ENCODE results near the gene U2AF2. TPM values are rescaled to one million over a fixed set of nuclear protein-coding genes. Genes with fewer than 3 reads are reported as not detected.

Gene U2AF2
- total RNA-seq, 1 donor from 2014 or later = 275 TPM

DNA sequence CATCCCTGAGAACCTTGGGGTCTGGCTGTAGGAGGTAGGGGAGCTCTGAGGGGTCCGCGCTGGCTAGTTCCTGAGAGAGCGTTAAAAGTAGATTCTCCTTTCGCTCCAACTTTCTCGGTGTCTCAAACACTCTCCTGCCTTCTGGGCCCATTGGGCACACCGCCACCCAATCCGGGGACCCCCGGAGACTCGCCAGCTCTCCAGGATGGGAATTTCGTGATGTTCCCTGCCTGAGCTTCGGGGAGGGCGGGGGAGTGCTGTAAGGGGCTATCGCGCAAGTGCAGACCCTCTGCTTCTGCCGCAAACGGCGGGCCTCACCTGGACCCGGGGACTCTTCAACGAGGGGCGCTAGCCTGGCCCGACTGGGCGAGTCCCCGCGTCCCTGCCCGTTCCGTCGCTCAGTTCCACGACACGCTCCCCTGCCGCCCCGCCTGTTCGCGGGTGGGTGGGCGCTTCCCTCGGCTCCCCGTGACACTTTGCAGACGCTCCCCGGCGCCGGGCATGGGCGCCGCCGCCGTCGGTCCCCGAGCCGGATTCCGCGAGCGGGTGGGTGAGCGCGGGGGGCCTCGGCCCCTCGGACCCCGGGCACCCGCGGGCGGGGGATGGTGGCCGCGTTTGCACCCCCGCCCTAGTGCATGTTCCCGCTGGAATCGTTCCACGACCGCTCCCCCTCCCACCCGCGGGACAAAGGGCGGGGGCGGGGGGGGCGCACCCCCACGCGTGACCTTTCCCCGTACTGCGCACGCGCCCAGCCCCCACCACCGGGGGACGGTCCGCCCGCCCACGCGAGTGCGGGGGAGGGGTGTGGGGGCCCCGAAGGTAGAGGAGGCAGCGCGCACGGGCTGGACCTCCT lies 6.9 kb upstream of the U2AF2 start, which contains the start of gene CCDC106:
Gene CCDC106 (plus strand): TSS at position 481 of the 853 bp plus-strand sequence. CDS start 835 bp downstream, outside the sequence.
- H3K9me3 Mint-ChIP-seq (ENCODE audit: low read depth) = no peaks in the 10 kb centered on the region
- H3K27ac Mint-ChIP-seq = peak within 1 kb of the TSS; percentile 94
- H3K4me3 Mint-ChIP-seq (ENCODE audit: low read depth) = peak within 1 kb of the TSS; percentile 80
- TF ChIP-seq CTCF (IDR thresholded peaks at IDR 0.05; ENCODE audit: unreplicated experiment) = no peak
- H3K27me3 Mint-ChIP-seq = no peaks in the 10 kb centered on the region
- H3K36me3 Mint-ChIP-seq (ENCODE audit: insufficient read depth) = peaks cover 8% of the 10 kb centered on the region
- DNase-seq (ENCODE audit: low spot score, unreplicated experiment) = peak; percentile 50
- peaks cover 20% of the 10 kb centered on the region for H3K4me1 Mint-ChIP-seq (ENCODE audit: low read depth)

DNA sequence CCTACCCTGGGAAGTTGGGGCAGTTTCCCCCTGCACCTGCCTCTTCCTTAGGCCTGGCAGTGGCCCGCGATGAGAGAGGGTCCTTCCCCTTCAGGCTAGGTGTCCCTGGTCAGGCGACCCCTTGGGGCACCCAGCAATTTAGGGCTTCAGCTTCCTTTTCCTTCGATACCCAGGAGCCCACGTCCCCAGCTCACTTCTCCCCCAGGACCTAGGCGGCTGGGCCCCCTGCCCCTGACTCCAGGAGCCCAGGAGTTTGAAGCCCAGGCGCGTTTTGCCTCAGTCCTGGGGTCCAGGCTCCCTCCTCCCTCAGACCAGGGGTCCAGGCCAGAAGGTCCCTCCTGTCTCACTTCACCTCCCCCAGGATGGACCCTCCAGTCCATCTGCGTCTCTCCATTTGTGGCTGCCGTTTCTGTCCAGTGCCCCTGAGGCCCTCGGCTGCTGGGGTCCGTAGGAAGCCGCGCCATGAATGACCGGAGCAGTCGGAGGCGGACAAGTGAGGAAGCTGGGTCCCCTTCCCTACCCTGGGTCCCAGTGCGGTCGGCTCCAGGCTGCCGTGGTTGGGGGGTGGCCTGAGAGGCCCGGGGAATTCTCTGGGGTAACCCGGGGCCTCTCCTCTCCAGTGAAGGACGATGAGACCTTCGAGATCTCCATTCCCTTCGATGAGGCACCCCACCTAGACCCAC lies 6.1 kb upstream of the U2AF2 start:
- DNase-seq (ENCODE audit: low spot score, unreplicated experiment) = no peak
- Mint-ChIP-seq H3K27ac (peak overlapping the region; percentile 64), H3K9me3 (ENCODE audit: low read depth) (no peaks in the 10 kb centered on the region), H3K36me3 (ENCODE audit: insufficient read depth) (peaks cover 8% of the 10 kb centered on the region), H3K4me1 (ENCODE audit: low read depth) (peaks cover 14% of the 10 kb centered on the region), H3K4me3 (ENCODE audit: low read depth) (peak overlapping the region; percentile 80), H3K27me3 (no peaks in the 10 kb centered on the region)
- TF ChIP-seq CTCF (IDR thresholded peaks at IDR 0.05; ENCODE audit: unreplicated experiment) = no peak

GRCh38 chr19:55649268-55650125 lies 5.3 kb upstream of the U2AF2 start:
- no peak for DNase-seq (ENCODE audit: low spot score, unreplicated experiment)
- TF ChIP-seq CTCF (IDR thresholded peaks at IDR 0.05; ENCODE audit: unreplicated experiment) = no peak
- no peak overlapping the region for H3K27ac Mint-ChIP-seq
- peaks cover 9% of the 10 kb centered on the region for H3K4me1 Mint-ChIP-seq (ENCODE audit: low read depth)
- H3K9me3 Mint-ChIP-seq (ENCODE audit: low read depth) = no peaks in the 10 kb centered on the region
- no peaks in the 10 kb centered on the region for H3K27me3 Mint-ChIP-seq
- H3K4me3 Mint-ChIP-seq (ENCODE audit: low read depth) = peak overlapping the region; percentile 80
- peaks cover 8% of the 10 kb centered on the region for H3K36me3 Mint-ChIP-seq (ENCODE audit: insufficient read depth)

DNA sequence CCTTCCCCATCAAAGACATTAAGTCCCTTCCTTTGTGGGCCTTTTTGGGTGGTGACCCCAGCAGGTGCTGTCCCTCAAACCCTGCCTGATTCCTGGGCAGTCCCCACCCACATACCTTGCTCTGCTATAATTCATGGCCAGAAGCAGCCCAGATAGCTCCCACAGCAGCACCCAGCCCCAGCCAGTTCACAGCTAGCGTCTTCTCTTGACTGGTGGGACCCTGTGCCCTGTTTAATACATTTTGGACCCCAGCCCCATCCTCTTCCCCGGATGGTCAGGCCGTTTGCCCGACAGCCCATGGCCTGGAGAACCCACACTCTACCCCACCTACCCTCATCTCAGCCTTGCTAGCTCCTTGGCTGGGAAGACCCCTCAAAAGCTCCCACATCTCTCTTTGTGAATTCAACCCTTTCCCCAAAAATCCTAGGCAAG lies 4.7 kb upstream of the U2AF2 start:
- H3K27me3 Mint-ChIP-seq = no peaks in the 10 kb centered on the region
- no peak for DNase-seq (ENCODE audit: low spot score, unreplicated experiment)
- H3K4me1 Mint-ChIP-seq (ENCODE audit: low read depth) = peaks cover 8% of the 10 kb centered on the region
- H3K9me3 Mint-ChIP-seq (ENCODE audit: low read depth) = no peaks in the 10 kb centered on the region
- H3K36me3 Mint-ChIP-seq (ENCODE audit: insufficient read depth) = peaks cover 8% of the 10 kb centered on the region
- no peak for TF ChIP-seq CTCF (IDR thresholded peaks at IDR 0.05; ENCODE audit: unreplicated experiment)
- no peak overlapping the region for H3K27ac Mint-ChIP-seq
- H3K4me3 Mint-ChIP-seq (ENCODE audit: low read depth) = peak overlapping the region; percentile 50

All from progenitor cell of endocrine pancreas (in vitro differentiated cells).